Activated CD4-positive, alpha-beta T cell treated with anti-CD3 and anti-CD28 coated beads for 1 hour (primary cell): ENCODE results near the gene POLDIP2.
A peak's percentile ranks its signal among the peaks of the same experiment; 100 is the strongest.

Experiments
- DNase-seq: peaks from one replicate; pipeline ENCODE4 v3.0.0-alpha.2; 2020

The POLDIP2 gene

GRCh38 chr17:28357061-28357900, at the start of gene POLDIP2:
POLDIP2 (minus strand) TSS chr17:28357527; CDS start chr17:28357448, 79 bp downstream.
- peak; percentile 94 for DNase-seq

GRCh38 chr17:28406473-28406814, 49.1 kb upstream of the POLDIP2 start:
- no peak for DNase-seq

GRCh38 chr17:28405632-28406472, 48.5 kb upstream of the POLDIP2 start, which contains the start of gene SLC46A1:
SLC46A1 (minus strand) TSS chr17:28406212; CDS start chr17:28406114, 98 bp downstream.
- no peak for DNase-seq

- no peak for DNase-seq
These were observed 47.7 kb upstream of the POLDIP2 start for GRCh38 chr17:28404812-28405570.

GRCh38 chr17:28404461-28404811, 47.1 kb upstream of the POLDIP2 start:
- no peak for DNase-seq

GRCh38 chr17:28404007-28404406, 46.7 kb upstream of the POLDIP2 start:
- no peak for DNase-seq

GRCh38 chr17:28402844-28403243, 45.5 kb upstream of the POLDIP2 start:
- DNase-seq: no peak

GRCh38 chr17:28402224-28402630, 44.9 kb upstream of the POLDIP2 start:
- DNase-seq: no peak

- DNase-seq: no peak
These were observed 42.5 kb upstream of the POLDIP2 start for GRCh38 chr17:28399808-28400207.

- DNase-seq: no peak
These were observed 41.1 kb upstream of the POLDIP2 start for GRCh38 chr17:28398280-28398981.

GRCh38 chr17:28397687-28398279, 40.5 kb upstream of the POLDIP2 start:
- no peak for DNase-seq

- DNase-seq: no peak
These were observed 39.9 kb upstream of the POLDIP2 start for GRCh38 chr17:28397275-28397674.

GRCh38 chr17:28396635-28397239, 39.4 kb upstream of the POLDIP2 start:
- DNase-seq: no peak

- no peak for DNase-seq
These were observed 38.6 kb upstream of the POLDIP2 start for GRCh38 chr17:28395968-28396367.

GRCh38 chr17:28395426-28395825, 38.1 kb upstream of the POLDIP2 start:
- DNase-seq: no peak

- DNase-seq: no peak
These were observed 37.2 kb upstream of the POLDIP2 start for GRCh38 chr17:28394337-28395116.

- DNase-seq: no peak
These were observed 35.2 kb upstream of the POLDIP2 start for GRCh38 chr17:28392491-28392890.

GRCh38 chr17:28391401-28391800, 34.1 kb upstream of the POLDIP2 start:
- no peak for DNase-seq

GRCh38 chr17:28390984-28391383, 33.7 kb upstream of the POLDIP2 start:
- no peak for DNase-seq

GRCh38 chr17:28390563-28390962, 33.2 kb upstream of the POLDIP2 start:
- no peak for DNase-seq

GRCh38 chr17:28390141-28390540, 32.8 kb upstream of the POLDIP2 start:
- no peak for DNase-seq
